Putamen (tissue), 1 donor: ENCODE results near the gene MYO1D.
"Not testable (repeated sequence)": the region's sequence is repeated elsewhere in the genome, so short reads cannot be mapped to it uniquely, and the experiment has no call there.

ENCODE experiments used
- DNase-seq: peaks from one replicate; pipeline ENCODE4 v3.0.0-alpha.2; 2016; ENCODE audit warnings: low spot score

MYO1D gene

DNA sequence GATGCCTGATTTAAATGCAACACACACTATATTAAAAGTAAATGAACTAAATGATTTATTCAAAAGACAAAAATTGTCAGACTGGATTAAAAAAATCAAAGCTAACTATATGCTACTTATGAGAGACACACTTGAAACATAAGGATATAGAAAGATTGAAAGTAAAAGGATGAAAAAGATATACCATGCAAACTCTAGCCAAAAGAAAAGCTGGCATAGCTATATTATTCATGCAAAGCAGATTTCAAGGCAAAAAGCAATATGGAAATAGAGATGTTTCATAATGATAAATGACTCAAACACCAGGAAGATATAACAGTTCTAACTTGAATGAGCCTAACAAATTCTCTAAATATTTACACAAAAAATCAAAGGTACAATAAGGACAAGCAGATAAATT lies 149.2 kb downstream of the MYO1D start:
- DNase-seq, result no peak

DNA sequence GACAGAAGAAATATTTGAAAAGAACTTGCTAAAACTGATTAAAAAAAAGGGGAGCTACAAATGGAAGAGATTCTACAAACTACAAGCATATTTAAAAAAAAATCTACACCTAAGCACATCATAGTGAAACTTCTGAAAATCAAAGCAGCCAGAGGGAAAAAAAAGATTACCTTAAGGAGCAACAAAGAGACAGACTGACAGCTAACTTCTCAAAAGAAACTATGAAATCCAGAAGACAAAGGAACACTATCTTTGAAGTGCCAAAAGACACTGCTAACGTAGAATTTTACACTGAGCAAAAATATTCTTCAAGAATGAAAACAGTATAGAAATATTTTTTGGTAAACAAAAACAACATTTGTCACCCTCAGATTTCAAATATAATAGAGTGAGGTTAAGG lies 151.2 kb downstream of the MYO1D start:
- DNase-seq, result no peak

DNA sequence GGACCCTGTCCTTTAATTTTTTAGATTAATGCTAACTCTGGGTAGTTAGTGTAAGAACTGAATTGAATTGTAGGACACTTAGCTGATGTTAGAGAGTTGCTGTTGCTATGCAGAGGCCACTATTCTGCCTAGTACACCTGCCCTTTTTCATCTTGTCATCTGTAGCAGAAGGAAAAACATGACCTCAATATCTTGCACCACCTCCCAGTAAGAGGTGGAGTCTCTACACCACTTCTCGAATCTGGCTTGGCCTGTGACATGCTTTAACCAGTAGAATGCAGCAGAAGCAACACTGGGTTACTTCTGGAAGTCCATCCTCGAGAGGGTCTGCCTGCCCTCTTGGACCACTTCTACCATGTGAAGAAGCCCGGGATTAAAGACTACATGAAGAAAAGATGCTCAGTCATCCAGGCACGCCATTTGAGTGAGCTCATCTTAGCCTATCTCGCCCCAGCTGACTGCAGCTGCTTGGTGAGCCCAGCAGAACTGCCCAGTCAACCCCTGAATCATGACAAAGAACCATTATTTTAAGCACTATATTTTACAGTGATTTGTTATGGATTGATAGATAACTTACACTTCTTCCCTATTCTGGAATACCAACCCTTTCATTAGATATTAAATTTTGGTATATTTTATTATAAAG lies 153.5 kb downstream of the MYO1D start:
- DNase-seq, result peak; percentile 60

DNA sequence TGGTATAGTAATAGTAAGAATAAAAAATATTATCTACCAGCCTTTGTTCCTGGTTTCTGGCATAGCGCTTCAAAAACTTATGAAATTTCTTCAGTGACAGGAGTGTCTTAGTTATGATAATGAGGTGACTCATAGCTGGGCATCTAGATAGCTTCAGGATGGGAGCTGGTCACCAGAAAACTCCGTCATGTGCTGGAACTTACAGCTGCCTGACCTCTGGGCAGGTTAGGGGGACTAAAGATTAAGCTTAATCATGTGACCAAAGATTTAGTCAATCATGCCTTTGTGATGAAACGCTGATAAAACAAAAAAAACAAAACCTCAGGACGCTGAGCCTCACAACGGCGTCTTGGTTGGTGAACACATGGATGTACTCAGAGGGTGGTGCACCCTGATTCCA lies 154.2 kb downstream of the MYO1D start:
- no peak for DNase-seq

DNA sequence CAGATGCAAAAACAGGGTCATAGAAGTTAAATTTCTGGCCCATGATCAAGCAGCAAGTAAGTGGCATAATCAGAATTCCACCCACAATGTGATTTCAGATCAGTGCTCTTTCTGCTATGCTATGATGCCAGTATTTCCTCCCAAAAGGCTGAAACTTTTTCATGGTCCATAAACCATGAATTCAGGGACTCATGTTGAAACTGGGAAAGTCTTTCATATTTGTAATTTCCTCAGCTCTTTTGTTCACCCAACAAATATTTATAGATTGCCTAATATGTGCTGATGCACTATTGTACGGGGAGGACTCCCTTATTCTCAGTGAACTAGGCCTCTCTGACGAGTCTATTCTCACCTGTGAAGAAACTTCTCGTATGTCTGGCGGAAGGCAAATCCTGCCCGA lies 156.3 kb downstream of the MYO1D start:
- DNase-seq, result no peak

DNA sequence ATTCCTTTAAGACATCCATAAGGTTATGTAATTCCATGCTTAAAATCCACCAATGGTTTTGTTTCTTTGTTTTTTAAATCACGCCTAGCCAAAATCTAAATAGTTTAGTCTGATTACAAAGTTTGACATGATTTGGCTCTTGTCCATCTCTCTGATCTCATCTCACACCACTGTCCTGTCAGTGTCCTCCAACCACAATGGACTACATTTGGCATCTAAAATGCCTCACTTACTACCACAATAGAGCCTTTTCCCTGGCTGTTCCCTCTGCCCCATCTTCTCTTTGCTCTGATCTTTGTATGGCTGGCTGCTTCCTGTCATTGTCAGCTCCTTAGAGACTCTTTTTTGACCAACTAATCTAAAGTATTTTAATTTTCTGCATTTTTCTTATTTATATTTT lies 157.2 kb downstream of the MYO1D start:
- DNase-seq, result peak; percentile 79

DNA sequence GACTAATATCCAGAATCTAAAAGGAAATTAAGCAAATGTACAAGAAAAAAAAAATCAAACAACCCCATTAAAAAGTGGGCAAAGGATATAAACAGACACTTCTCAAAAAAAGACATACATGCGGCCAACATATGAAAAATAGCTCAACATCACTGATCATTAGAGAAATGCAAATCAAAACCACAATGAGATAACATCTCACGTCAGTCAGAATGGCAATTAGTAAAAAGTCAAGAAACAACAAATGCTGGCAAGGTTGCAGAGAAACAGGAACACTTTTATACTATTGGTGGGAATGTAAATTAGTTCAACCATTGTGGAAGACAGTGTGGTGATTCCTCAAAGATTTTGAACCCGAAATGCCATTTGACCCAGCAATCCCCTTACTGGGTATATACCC lies 162.0 kb downstream of the MYO1D start:
- DNase-seq, result not testable (repeated sequence)

DNA sequence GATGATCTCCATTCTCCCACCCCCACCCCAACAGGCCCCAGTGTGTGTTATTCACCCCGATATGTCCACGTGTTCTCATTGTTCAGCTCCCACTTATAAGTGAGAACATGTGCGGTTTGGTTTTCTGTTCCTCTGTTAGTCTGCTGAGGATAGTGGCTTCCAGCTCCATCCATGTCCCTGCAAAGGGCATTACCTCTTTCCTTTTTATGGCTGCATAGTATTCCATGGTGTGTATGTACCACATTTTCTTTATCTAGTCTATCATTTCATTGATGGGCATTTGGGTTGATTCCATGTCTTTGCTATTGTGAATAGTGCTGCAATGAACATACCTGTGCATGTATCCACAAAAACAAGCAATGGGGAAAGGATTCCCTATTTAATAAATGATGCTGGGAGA lies 162.7 kb downstream of the MYO1D start:
- not testable (repeated sequence) for DNase-seq

DNA sequence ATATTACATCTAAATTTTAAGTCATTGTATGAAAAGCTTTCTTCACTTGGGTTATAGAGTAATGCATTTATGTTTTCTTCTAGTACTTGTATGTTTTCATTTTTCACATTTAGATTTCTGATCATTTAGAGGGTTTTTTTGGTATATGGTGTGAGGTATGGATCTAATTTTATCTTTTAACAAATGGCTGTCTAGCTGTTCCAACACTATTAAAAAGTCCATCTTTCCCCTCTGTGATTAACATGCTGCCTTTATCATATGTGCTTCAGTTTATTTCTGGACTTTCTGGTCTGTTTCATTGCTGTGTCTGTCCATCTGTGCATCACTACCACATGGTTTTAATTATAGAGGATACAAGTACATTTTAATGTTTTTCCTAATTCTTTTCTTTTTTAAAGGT lies 163.8 kb downstream of the MYO1D start:
- DNase-seq, result no peak

DNA sequence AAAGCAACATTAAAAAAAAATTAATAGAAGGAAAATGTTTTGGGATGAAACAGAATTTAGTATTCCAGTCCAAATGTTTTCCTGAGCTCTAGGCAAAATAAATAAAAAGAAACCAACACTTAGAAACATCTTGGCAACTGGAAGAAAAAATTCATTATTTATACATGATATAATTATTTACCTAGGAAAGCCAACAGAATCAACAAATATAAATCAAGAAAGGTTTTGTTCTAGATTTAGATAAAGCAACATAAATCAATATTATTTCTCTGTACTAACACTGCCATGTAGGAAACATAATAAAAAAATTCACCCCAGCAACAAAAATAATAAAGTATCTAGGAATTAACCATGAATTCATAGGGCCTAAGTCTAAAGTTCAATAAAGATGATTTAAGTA lies 167.4 kb downstream of the MYO1D start:
- DNase-seq, result no peak

DNA sequence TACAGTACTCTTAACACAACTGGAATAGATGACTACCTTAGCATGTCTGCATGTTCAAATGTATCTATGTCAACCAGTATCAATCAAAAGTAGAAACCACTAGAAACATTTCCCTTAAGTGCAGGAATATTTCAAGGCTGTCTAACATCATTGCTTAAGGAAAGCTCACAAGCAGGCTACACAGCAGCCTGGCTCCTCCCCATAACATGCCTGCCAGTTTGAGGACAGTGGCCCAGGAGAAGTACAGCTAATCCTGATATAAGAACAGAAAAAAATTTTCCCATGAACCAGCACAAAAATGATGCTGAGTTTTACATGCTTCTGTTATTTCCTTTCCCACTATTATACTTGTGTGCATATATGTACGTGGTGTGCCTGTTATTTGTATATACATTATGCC lies 175.1 kb downstream of the MYO1D start:
- DNase-seq, result no peak

DNA sequence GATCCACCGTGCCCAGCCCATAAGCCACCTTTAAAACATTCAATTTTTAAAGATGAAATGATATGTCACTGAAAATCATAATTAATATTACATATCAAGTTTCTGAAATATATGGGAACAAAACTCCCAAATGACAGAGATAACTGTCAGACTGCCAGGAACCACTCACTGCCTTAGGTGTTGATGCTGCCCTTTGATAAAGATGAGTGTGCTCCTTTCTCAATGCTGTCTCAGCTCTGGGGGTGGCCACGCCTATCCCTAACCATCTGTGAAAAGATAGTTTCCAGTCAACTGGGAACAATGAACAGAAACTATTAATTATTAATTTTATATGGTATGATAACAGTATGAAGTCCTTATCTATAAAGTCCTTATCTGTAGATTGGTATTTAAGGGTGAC lies 177.7 kb downstream of the MYO1D start:
- no peak for DNase-seq

DNA sequence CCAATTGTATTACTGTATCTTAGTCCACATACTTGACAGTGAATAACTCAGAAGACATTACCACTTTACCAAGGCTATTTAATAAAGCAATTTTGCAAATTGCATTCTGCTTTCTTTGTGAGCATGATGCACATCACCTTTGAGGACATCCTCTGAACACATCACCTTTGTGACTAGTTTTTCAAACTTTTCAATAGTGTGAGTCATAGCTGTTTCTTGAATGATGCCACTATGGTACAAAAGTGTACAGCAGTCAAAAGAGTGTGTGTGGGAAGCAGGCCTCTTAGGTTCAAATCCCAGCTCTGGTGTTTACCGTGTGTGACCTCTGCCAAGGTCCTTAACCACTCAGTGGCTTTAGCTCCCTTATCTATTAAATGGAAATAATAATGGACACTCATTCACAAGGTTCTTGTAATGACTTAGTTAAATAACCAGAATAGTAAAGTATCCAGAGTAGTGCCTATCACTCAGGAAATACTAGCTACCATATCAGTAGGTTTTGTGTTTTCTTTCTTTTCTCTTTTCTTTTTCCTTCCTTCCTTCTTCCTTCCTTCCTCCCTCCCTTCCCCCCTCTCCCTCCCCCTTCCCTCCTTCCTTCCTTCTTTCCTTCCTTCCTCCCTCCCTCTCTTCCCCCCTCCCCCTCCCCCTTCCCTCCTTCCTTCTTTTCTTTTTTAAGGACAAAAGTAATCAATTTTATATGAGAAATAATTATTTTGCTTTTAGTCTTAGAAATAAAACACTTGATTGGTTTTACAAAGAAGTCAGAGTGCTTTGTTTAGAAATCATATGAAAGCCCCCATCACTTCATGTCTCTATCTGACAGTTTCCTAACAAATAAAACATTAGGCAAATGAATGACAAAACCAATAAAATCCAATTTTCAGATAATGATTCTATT lies 178.9 kb downstream of the MYO1D start:
- DNase-seq, result no peak

DNA sequence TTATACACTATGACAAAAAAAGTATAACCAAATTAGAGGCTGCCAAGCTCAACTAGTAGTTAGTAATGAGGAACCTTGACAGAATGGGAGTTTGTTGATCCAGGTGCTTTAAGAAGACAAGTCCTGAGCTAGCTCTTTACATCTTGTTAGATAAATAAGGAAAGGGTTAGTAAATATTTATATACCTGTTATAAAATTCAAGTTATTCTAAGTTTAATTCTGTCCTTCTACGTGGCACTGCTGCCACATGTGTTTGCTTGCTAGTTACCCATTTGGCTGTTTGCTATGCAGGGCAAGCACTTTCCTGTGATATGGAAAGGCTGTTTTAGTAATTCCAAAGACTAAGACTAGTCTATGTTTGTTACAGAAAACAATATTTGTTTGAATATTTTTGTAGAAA lies 180.5 kb downstream of the MYO1D start:
- no peak for DNase-seq

DNA sequence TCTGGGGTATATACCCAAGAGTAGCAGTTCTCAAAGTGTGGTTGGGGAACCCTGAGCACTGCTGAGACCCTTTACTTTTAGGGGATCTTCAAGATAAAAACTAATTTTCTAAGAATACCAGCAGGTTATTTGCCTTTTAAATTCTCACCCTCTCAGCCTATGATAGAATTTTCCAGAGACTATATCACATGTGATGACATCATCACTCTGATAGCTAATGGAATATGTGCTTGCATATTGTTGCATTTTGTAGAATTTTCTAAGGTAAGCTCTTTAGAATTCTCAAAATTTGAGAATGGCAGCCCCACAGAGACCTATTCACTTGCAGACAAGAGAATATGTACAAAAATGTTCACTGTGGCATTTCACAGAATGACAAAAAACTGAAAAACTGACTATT lies 181.1 kb downstream of the MYO1D start:
- DNase-seq, result no peak

DNA sequence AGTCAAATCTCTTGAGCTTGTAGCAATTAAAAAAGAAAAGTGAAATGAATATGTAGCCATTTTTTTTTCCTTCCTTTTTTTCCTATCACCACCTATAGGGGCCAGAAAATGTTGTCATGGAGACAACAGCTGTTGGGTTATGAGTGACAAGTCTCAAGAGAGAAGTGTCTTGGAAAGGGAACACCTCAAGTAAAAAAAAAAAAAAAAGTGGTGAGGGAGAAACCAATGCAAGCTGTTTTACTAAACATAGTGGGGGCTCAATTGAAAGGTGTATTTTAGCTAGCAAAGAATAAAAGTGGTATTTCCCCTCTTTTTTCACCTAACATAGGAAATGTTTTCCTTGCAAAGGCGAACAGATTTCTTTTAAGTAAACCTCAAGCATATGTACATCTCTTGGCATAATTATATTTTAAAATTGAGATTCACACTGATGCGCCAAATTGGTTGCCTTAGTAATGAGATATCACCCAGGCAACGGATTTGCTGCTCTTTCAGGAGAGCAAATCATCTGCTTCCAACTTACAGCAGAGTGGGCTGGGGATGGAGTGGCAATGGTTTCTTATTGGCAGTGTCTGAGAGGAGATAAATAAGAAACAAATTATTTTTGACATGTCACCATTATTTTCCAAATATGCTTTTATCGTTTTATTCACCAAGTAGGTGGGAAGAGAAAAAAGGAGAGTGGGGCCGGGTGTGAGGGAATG lies 183.6 kb downstream of the MYO1D start:
- DNase-seq, result peak; percentile 39

DNA sequence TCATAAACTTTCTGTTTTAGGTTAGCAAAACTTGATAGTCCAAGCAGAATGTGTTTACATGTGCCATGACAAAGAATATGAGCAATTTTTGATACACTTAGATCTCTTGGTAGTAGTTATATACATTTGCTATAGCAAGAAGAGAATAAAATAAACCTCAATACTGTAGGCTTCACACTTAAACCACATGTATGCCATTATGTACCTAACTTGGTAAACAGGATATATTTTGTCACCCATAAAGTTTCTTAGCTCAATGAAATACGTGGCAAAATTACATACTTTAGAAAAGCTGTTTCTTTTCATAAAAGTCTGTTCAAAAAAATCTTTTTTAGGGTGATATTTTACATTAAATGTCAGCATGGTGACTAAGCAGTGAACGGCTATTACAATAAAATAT lies 184.7 kb downstream of the MYO1D start:
- DNase-seq, result no peak

DNA sequence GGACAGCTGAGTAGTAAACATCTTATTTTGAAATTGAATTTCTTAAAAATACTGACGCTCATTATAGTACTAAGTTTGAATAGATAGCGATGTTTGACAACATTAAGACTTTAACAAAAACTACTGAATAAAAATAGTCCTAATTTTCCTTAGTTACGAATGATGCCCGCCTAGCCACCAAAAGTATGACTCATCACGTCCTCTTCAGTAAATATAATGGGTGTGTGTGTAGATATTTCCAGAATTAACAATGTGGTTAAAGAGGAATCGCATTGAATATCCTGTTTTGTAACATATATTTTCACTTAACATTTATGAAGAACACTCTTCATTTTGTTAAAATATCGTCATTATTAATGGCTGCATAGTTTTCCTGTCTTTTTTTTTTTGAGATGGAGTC lies 187.6 kb downstream of the MYO1D start:
- no peak for DNase-seq

DNA sequence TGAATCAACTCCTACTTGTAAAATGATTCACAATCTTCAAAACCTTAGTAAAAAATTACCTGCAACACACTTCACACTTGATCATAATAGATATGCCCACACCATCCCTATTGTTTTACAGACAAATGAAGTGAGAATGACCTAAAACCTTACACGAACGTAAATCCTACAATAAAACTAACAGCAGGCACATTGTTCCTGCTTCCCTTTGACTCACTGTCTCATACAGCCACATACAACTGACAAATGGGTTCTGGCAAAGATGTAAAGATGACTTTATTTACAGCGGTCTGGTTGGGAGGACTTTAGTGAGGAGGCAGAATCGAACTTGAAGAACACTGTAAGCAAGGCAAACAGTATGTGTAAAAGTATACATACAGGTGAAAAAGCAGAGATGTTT lies 188.7 kb downstream of the MYO1D start:
- DNase-seq, result no peak

DNA sequence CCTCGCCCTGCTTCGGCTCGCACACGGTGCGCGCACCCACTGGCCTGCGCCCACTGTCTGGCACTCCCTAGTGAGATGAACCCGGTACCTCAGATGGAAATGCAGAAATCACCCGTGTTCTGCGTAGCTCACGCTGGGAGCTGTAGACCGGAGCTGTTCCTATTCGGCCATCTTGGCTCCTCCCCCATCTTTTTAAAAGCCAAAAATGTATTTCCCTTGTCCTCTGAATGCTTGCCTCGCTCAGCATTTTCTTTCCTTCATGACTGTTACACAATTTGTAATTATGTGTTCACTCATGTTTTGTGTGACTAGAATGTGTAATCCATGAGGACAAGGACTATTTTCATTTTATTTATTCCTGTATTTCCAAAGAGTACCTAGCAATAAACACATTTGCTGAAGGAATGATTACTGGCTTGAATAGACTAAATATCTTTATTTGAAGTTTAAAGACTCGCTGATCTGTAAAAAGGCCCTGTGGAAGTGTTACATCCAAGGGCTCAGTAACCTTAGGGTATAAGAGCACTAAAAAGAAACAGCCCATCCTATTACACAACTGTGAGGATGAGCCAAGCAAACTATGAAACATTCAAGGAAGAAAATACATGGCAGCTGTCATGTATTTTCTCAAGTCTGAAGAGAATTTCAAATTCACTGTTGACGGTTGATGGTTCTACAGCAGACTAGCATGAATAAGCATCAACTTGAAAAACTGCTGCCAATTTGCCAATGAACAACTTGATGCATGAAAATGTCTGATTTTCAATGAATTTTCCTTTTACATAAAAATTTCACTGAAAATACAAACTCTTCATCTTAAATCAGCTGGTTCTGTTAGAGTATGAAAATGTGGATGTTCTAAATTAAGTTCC lies 192.6 kb downstream of the MYO1D start:
- no peak for DNase-seq

DNA sequence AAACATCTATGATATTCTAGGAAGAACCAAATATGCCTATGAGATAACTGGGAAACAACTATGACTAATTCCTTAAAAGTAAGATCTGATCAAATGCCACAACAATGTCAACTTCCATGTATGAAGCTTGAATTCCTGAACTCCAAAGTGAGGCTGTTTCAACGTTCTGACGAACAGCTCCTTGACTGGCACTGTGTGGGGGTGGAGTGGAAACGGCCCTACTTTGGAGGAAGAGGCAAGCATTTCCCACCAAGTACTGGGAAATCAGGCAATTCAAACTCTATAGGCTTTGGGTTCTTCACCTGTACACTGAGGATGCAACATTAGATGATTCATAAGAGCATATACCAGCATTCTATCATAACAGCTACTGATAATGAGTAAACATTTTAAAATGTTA lies 203.0 kb downstream of the MYO1D start:
- DNase-seq, result peak; percentile 33

DNA sequence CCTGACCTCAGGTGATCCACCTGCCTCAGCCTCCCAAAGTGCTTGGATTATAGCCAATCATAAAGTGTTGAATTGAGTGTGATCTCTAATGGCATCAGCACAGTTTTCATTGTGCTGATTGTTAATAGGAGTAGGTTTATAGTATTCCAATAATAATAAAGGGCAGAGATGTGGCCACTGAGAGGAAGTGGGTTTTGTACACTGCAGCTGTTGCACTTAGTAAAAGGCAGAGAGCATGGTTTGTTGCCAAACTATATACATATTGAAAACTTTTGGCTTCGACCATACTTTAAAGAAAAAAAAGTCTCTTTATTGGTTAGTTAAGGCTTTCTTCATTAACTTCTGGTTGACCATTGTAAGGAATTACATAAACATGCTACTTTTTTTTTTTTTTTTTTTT lies 204.2 kb downstream of the MYO1D start:
- no peak for DNase-seq
